ENCODE measurements around the gene RGL1.

- TF ChIP-seq CTCF (IDR thresholded peaks at IDR 0.05) (no peak), EZH2phosphoT487 (IDR thresholded peaks at IDR 0.05) (no peak)
These were observed 140.8 kb downstream of the RGL1 start for GRCh38 chr1:183945428-183946319.
